ENCODE data around the gene MS4A4E. TPM values are rescaled to one million over a fixed set of nuclear protein-coding genes. Genes with fewer than 3 reads are reported as not detected.

The MS4A4E gene
- total and polyA plus RNA-seq, 2 of the 8 experiments (the other 6 are each of a cell fraction or from before 2014, with no cell fraction given), result not detected

- Histone ChIP-seq H2BK120ac (replicated peaks; ENCODE audit: low read depth, low read length) (no peak overlapping the region), H3K79me1 (ENCODE audit: low read depth, low read length) (no peaks in the 10 kb centered on the region), H3K18ac (ENCODE audit: extremely low read depth, low read length) (no peak overlapping the region), H3K9me3 (ENCODE audit: insufficient read depth in 2 of 2, low read depth in 1 of 2, low read length in 1 of 2) (no peaks in the 10 kb centered on the region), H3K79me2 (ENCODE audit: control insufficient read depth in 1 of 2, insufficient read depth in 2 of 2, low read length in 2 of 2) (no peaks in the 10 kb centered on the region), H3K4me2 (ENCODE audit: insufficient read depth in 1 of 2, low read depth in 2 of 2, low read length in 2 of 2) (no peak overlapping the region), H2BK20ac (ENCODE audit: low read length) (no peak overlapping the region), H4K91ac (replicated peaks; ENCODE audit: insufficient read length, low read length) (no peak overlapping the region), H4K20me1 (replicated peaks in 1 of 2; ENCODE audit: control insufficient read depth in 1 of 2, insufficient read depth in 2 of 2, low read length in 2 of 2) (no peaks in the 10 kb centered on the region), H2AFZ (ENCODE audit: low read length) (no peak overlapping the region), H3K4me1 (replicated peaks in 1 of 4; ENCODE audit: control insufficient read depth in 3 of 4, insufficient read depth in 4 of 4, low read length in 3 of 4) (no peaks in the 10 kb centered on the region), H3K56ac (replicated peaks; ENCODE audit: insufficient read length, low read depth, low read length) (no peak overlapping the region), H3K4me3 (ENCODE audit: extremely low read depth in 1 of 4, insufficient read depth in 2 of 4, low read depth in 3 of 4, low read length in 4 of 4) (no peak overlapping the region), H2BK15ac (ENCODE audit: low read length) (no peak overlapping the region), H3K4ac (replicated peaks; ENCODE audit: insufficient read length, low read depth, low read length) (no peak overlapping the region), H3K36me3 (ENCODE audit: control insufficient read depth in 2 of 4, insufficient read depth in 4 of 4, low read length in 3 of 4) (no peaks in the 10 kb centered on the region), H3K23ac (ENCODE audit: insufficient read length) (no peak overlapping the region), H3K9ac (replicated peaks in 1 of 4; ENCODE audit: extremely low read depth in 1 of 4, low read depth in 3 of 4, low read length in 3 of 4) (no peak overlapping the region), H3K27me3 (replicated peaks in 1 of 4; ENCODE audit: control insufficient read depth in 3 of 4, extremely low read depth in 1 of 4, insufficient read depth in 3 of 4, low read length in 3 of 4) (no peaks in the 10 kb centered on the region), H3K27ac (ENCODE audit: low read depth, low read length) (no peak overlapping the region), H2BK5ac (ENCODE audit: low read depth, low read length) (no peak overlapping the region), H3K14ac (ENCODE audit: insufficient read length) (no peak overlapping the region), H4K5ac (ENCODE audit: insufficient read length, low read depth, low read length) (no peak overlapping the region), H2BK12ac (ENCODE audit: low read depth, low read length) (no peak overlapping the region), H3K23me2 (ENCODE audit: low read depth, low read length) (no peaks in the 10 kb centered on the region), H4K8ac (ENCODE audit: extremely low read depth, insufficient read depth, low read length) (no peak overlapping the region), H2AK5ac (ENCODE audit: low read depth, low read length) (no peak overlapping the region)
- ChIA-PET POLR2A (ENCODE audit: partially characterized antibody) (no interaction called here), CTCF (ENCODE audit: partially characterized antibody) (interaction anchor here (0.6 kb wide), 1 partner anchor 189 kb away, joined by 3 read pairs; no protein-coding TSS in a partner anchor)
- DNase-seq (ENCODE audit: low read depth in 1 of 2, low spot score in 2 of 2) (no peak), FAIRE-seq (no peak)
- WGBS, 2 experiments (ENCODE audit: extremely low coverage in 1 of 2, insufficient coverage in 1 of 2, insufficient read length in 1 of 2, insufficient replicate concordance in 2 of 2, low coverage in 1 of 2, low lambda C conversion rate in 2 of 2, missing lambda C conversion rate in 1 of 2), result 53% methylated on average over 2 of the region's 2 CpGs; no CpG with 5 or more reads in 1 of the 2 experiments
- TF ChIP-seq SUZ12 (IDR thresholded peaks at IDR 0.05; ENCODE audit: low read length), result no peak
- TF ChIP-seq SP1 (IDR thresholded peaks at IDR 0.05; ENCODE audit: low read depth, low read length), result no peak
- TF ChIP-seq USF2 (IDR thresholded peaks at IDR 0.05; ENCODE audit: low read length), result no peak
- no peak for TF ChIP-seq BACH1 (IDR thresholded peaks at IDR 0.05; ENCODE audit: low read length)
- no peak for TF ChIP-seq RAD21 (IDR thresholded peaks at IDR 0.05 in 1 of 2, conservative IDR thresholded peaks at IDR 0.05 in 1 of 2; ENCODE audit: low read depth in 2 of 2, low read length in 2 of 2)
- no peak for TF ChIP-seq SP4 (IDR thresholded peaks at IDR 0.05; ENCODE audit: low read length)
- TF ChIP-seq JUND (IDR thresholded peaks at IDR 0.05; ENCODE audit: low read length), result no peak
- TF ChIP-seq BCL11A (IDR thresholded peaks at IDR 0.05; ENCODE audit: low read depth in 2 of 2, low read length in 2 of 2), result no peak
- TF ChIP-seq TCF12 (IDR thresholded peaks at IDR 0.05; ENCODE audit: low read depth, low read length), result no peak
- TF ChIP-seq CHD2 (IDR thresholded peaks at IDR 0.05; ENCODE audit: low read length), result no peak
- no peak for TF ChIP-seq KDM1A (IDR thresholded peaks at IDR 0.05; ENCODE audit: borderline replicate concordance, low read length)
- no peak for TF ChIP-seq E2F6 (IDR thresholded peaks at IDR 0.05)
- TF ChIP-seq CREB1 (IDR thresholded peaks at IDR 0.05), result no peak
- no peak for TF ChIP-seq FOSL1 (IDR thresholded peaks at IDR 0.05; ENCODE audit: insufficient read depth, low read depth, low read length)
These were observed 83.7 kb downstream of the MS4A4E start for GRCh38 chr11:60159284-60159683.
